Measurements from ENCODE around the gene PTGIS. TPM values are rescaled to one million over a fixed set of nuclear protein-coding genes. Genes with fewer than 3 reads are reported as not detected.
"Not testable (repeated sequence)": the region's sequence is repeated elsewhere in the genome, so short reads cannot be mapped to it uniquely, and the experiment has no call there.

Gene PTGIS
- total RNA-seq, 1 donor: under 0.01 TPM

- Histone ChIP-seq H3K9me3 (ENCODE audit: low read depth, low read length) (no peaks in the 10 kb centered on the region), H3K4me1 (ENCODE audit: insufficient read depth, low read length) (no peaks in the 10 kb centered on the region), H3K4me3 (ENCODE audit: low read length) (no peak overlapping the region), H3K27me3 (ENCODE audit: insufficient read depth, low read length) (peaks cover 33% of the 10 kb centered on the region)
Observed at GRCh38 chr20:49572857-49573256, 4.9 kb upstream of the PTGIS start.

GRCh38 chr20:49571553-49571835, 3.6 kb upstream of the PTGIS start:
- Histone ChIP-seq H3K4me1 (ENCODE audit: insufficient read depth, low read length) (peaks cover 3% of the 10 kb centered on the region), H3K4me3 (ENCODE audit: low read length) (no peak overlapping the region), H3K27me3 (ENCODE audit: insufficient read depth, low read length) (peaks cover 47% of the 10 kb centered on the region), H3K9me3 (ENCODE audit: low read depth, low read length) (no peaks in the 10 kb centered on the region)

- H3K4me1 ChIP-seq (ENCODE audit: insufficient read depth, low read length): peaks cover 3% of the 10 kb centered on the region
- peaks cover 52% of the 10 kb centered on the region for H3K27me3 ChIP-seq (ENCODE audit: insufficient read depth, low read length)
- no peak overlapping the region for H3K4me3 ChIP-seq (ENCODE audit: low read length)
- no peaks in the 10 kb centered on the region for H3K9me3 ChIP-seq (ENCODE audit: low read depth, low read length)
Observed at GRCh38 chr20:49570828-49571552, 3.1 kb upstream of the PTGIS start.

- Histone ChIP-seq H3K4me3 (ENCODE audit: low read length) (no peak overlapping the region), H3K27me3 (ENCODE audit: insufficient read depth, low read length) (peaks cover 56% of the 10 kb centered on the region), H3K4me1 (ENCODE audit: insufficient read depth, low read length) (peaks cover 3% of the 10 kb centered on the region), H3K9me3 (ENCODE audit: low read depth, low read length) (no peaks in the 10 kb centered on the region)
Observed at GRCh38 chr20:49570161-49570827, 2.4 kb upstream of the PTGIS start.

GRCh38 chr20:49569411-49570115, 1.6 kb upstream of the PTGIS start:
- no peaks in the 10 kb centered on the region for H3K9me3 ChIP-seq (ENCODE audit: low read depth, low read length)
- no peak overlapping the region for H3K4me3 ChIP-seq (ENCODE audit: low read length)
- peaks cover 56% of the 10 kb centered on the region for H3K27me3 ChIP-seq (ENCODE audit: insufficient read depth, low read length)
- H3K4me1 ChIP-seq (ENCODE audit: insufficient read depth, low read length): peaks cover 3% of the 10 kb centered on the region

GRCh38 chr20:49568278-49569151, 578 bp upstream of the PTGIS start:
- peaks cover 3% of the 10 kb centered on the region for H3K4me1 ChIP-seq (ENCODE audit: insufficient read depth, low read length)
- H3K9me3 ChIP-seq (ENCODE audit: low read depth, low read length): no peaks in the 10 kb centered on the region
- H3K4me3 ChIP-seq (ENCODE audit: low read length): no peak overlapping the region
- peaks cover 56% of the 10 kb centered on the region for H3K27me3 ChIP-seq (ENCODE audit: insufficient read depth, low read length)

- Histone ChIP-seq H3K4me1 (ENCODE audit: insufficient read depth, low read length) (peaks cover 3% of the 10 kb centered on the region), H3K27me3 (ENCODE audit: insufficient read depth, low read length) (peaks cover 55% of the 10 kb centered on the region), H3K9me3 (ENCODE audit: low read depth, low read length) (no peaks in the 10 kb centered on the region), H3K4me3 (ENCODE audit: low read length) (no peak overlapping the region)
Observed at GRCh38 chr20:49566401-49567364, 1.3 kb downstream of the PTGIS start.

- not testable (repeated sequence) for H3K4me3 ChIP-seq (ENCODE audit: low read length); H3K4me1 ChIP-seq (ENCODE audit: insufficient read depth, low read length); H3K9me3 ChIP-seq (ENCODE audit: low read depth, low read length)
- peaks cover 40% of the 10 kb centered on the region for H3K27me3 ChIP-seq (ENCODE audit: insufficient read depth, low read length)
Observed at GRCh38 chr20:49564991-49565390, 2.9 kb downstream of the PTGIS start.

GRCh38 chr20:49563015-49563980, 4.6 kb downstream of the PTGIS start:
- Histone ChIP-seq H3K9me3 (ENCODE audit: low read depth, low read length) (no peaks in the 10 kb centered on the region), H3K4me1 (ENCODE audit: insufficient read depth, low read length) (peaks cover 3% of the 10 kb centered on the region), H3K27me3 (ENCODE audit: insufficient read depth, low read length) (peaks cover 23% of the 10 kb centered on the region), H3K4me3 (ENCODE audit: low read length) (no peak overlapping the region)

- no peak overlapping the region for H3K4me3 ChIP-seq (ENCODE audit: low read length)
- no peaks in the 10 kb centered on the region for H3K9me3 ChIP-seq (ENCODE audit: low read depth, low read length)
- H3K27me3 ChIP-seq (ENCODE audit: insufficient read depth, low read length): peaks cover 19% of the 10 kb centered on the region
- no peaks in the 10 kb centered on the region for H3K4me1 ChIP-seq (ENCODE audit: insufficient read depth, low read length)
Observed at GRCh38 chr20:49562311-49563014, 5.5 kb downstream of the PTGIS start.

GRCh38 chr20:49561806-49562205, 6.1 kb downstream of the PTGIS start:
- H3K4me3 ChIP-seq (ENCODE audit: low read length): no peak overlapping the region
- H3K4me1 ChIP-seq (ENCODE audit: insufficient read depth, low read length): no peaks in the 10 kb centered on the region
- no peaks in the 10 kb centered on the region for H3K9me3 ChIP-seq (ENCODE audit: low read depth, low read length)
- peaks cover 12% of the 10 kb centered on the region for H3K27me3 ChIP-seq (ENCODE audit: insufficient read depth, low read length)

GRCh38 chr20:49561256-49561655, 6.7 kb downstream of the PTGIS start:
- H3K4me1 ChIP-seq (ENCODE audit: insufficient read depth, low read length): no peaks in the 10 kb centered on the region
- H3K9me3 ChIP-seq (ENCODE audit: low read depth, low read length): no peaks in the 10 kb centered on the region
- no peak overlapping the region for H3K4me3 ChIP-seq (ENCODE audit: low read length)
- peaks cover 11% of the 10 kb centered on the region for H3K27me3 ChIP-seq (ENCODE audit: insufficient read depth, low read length)

GRCh38 chr20:49560646-49561045, 7.3 kb downstream of the PTGIS start:
- peaks cover 12% of the 10 kb centered on the region for H3K27me3 ChIP-seq (ENCODE audit: insufficient read depth, low read length)
- H3K4me1 ChIP-seq (ENCODE audit: insufficient read depth, low read length): no peaks in the 10 kb centered on the region
- H3K9me3 ChIP-seq (ENCODE audit: low read depth, low read length): no peaks in the 10 kb centered on the region
- no peak overlapping the region for H3K4me3 ChIP-seq (ENCODE audit: low read length)
